ENCODE data around the gene FRY.

- TF ChIP-seq PTBP1 (IDR thresholded peaks at IDR 0.05; ENCODE audit: low read depth, low read length, poor library complexity, severe bottlenecking) (no peak), SIX4 (CRISPR knock-in tag; IDR thresholded peaks at IDR 0.05) (no peak), TBL1XR1 (IDR thresholded peaks at IDR 0.05; ENCODE audit: borderline replicate concordance, low read length, partially characterized antibody) (no peak), NCOA1 (CRISPR knock-in tag; IDR thresholded peaks at IDR 0.05) (no peak), GTF2F1 (IDR thresholded peaks at IDR 0.05; ENCODE audit: low read length) (no peak), TEAD2 (CRISPR knock-in tag; IDR thresholded peaks at IDR 0.05) (no peak), POLR2A (IDR thresholded peaks at IDR 0.05; ENCODE audit: insufficient read depth in 1 of 2, low read depth in 2 of 2, low read length in 2 of 2) (no peak), NBN (conservative IDR thresholded peaks at IDR 0.05) (no peak), NFYC (CRISPR knock-in tag; IDR thresholded peaks at IDR 0.05) (no peak), NR2F2 (IDR thresholded peaks at IDR 0.05; ENCODE audit: borderline replicate concordance, low read depth) (no peak), NR2C2 (CRISPR knock-in tag; IDR thresholded peaks at IDR 0.05; ENCODE audit: borderline replicate concordance) (no peak), ZSCAN30 (CRISPR knock-in tag; IDR thresholded peaks at IDR 0.05) (no peak), E2F5 (CRISPR knock-in tag; conservative IDR thresholded peaks at IDR 0.05) (no peak)
These were observed 174.6 kb downstream of the FRY start for GRCh38 chr13:32206097-32206740.

Measured in HepG2 (cell line).